AG09309 (cell line): Measurements from ENCODE around the gene BPIFA3.

Experiments
- DNase-seq: peaks from one replicate; pipeline ENCODE4 v3.0.0-alpha.2; 2010; ENCODE audit warnings: low read depth
- H3K4me3 ChIP-seq: 2 replicates; pipeline ENCODE4 v1.5.1; 2011; ENCODE audit warnings: mild to moderate bottlenecking, low read depth, low read length, moderate library complexity; ENCODE audit not compliant: control insufficient read depth
- TF ChIP-seq, protein P1 (sequence below): IDR thresholded peaks from 2 replicates; pipeline ENCODE4 v1.5.1; 2011; ENCODE audit warnings: mild to moderate bottlenecking, low read depth, low read length, inconsistent platforms; ENCODE audit not compliant: insufficient read depth, control insufficient read depth; ENCODE audit errors: missing control alignments

Gene BPIFA3

DNA sequence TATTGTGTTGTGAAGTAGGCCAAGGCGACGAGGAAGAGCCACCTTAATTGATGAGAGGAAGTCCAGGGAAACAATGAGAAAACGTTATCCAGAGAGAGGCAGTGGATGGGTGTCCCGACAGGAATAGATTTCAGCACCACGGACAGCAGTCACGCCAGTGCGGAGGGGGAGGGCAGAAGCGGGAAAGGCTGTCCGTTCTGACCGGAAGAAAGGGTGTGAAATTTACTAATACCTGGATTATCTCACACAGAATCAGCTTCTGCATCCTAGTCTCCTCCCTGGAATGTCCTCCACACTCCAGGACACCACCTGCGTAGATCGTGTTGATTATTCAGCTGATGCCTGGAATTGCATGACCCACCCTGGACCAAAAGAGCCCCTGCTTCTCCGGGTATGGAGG is 7.4 kb upstream of the BPIFA3 start:
- DNase-seq: peak; percentile 2
- TF ChIP-seq, protein P1, sequence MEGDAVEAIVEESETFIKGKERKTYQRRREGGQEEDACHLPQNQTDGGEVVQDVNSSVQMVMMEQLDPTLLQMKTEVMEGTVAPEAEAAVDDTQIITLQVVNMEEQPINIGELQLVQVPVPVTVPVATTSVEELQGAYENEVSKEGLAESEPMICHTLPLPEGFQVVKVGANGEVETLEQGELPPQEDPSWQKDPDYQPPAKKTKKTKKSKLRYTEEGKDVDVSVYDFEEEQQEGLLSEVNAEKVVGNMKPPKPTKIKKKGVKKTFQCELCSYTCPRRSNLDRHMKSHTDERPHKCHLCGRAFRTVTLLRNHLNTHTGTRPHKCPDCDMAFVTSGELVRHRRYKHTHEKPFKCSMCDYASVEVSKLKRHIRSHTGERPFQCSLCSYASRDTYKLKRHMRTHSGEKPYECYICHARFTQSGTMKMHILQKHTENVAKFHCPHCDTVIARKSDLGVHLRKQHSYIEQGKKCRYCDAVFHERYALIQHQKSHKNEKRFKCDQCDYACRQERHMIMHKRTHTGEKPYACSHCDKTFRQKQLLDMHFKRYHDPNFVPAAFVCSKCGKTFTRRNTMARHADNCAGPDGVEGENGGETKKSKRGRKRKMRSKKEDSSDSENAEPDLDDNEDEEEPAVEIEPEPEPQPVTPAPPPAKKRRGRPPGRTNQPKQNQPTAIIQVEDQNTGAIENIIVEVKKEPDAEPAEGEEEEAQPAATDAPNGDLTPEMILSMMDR: no peak
- no peak overlapping the region for H3K4me3 ChIP-seq

DNA sequence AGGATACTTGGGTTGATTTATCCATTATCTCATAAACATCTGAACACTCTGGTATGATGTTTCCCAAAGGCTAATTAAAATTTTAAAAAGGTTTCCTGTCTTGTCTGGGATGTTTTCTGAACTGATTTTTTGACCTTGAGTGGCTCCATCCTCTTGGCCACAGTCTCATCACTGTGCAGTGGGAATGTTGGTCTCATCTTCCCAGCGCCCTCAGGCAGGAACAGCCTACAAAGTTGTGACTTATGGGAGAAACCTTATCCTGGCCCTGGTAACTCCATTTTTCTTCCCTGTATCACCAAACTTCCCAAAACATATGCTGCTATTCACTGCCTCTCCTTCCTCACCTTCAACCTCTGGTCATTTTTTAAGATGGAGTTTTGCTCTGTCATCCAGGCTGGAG is 6.8 kb upstream of the BPIFA3 start:
- H3K4me3 ChIP-seq: no peak overlapping the region
- DNase-seq: no peak
- TF ChIP-seq, protein P1: no peak

DNA sequence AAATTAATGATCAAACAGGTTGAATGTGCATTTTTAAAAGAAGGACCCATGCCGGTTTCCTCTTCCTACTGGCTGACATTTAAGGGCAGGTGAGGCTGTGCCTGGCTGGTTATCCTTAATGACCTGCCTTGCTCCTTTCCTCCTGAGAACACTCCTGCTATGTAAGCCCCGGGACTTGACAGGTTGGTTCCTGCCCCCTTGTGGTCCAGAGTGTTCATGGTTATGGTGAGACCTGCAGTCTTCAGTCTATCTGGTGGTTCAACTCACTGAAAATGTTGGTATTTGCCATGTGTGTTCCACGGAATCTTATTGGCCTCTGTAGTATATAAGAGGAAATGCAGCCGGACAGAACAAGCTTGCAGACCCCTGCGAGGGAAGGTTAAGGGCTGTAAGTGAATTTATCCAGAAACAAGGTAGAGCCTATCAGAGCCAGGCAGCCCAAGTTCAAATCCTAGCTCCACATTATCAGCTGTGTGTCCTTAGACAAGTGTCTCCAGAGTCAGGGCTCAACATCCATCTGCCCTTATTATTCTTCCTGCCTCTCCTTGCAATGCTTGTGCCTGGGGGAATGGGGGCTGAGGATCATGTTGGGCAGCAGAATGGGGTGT is 5.2 kb upstream of the BPIFA3 start:
- TF ChIP-seq, protein P1: peak; percentile 42
- no peak overlapping the region for H3K4me3 ChIP-seq
- no peak for DNase-seq

DNA sequence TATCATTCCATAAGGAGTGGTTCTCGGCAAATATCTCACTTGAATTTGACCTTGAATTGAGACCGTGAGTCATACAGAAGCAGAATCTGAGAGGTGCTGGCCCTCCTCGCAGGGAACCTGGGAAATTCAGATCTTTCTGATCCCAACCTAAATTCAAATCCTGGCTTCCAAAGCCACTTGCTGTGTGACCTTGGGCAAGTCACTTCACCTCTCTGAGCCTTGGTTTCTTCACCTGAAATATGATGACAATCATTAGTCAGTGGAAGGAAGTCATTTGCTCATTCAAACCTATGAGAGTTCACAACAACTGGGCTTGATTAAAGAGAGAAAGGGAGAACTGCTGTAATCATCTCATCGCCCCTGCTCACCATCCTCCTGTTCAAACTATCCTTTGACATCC is 7.2 kb downstream of the BPIFA3 start:
- TF ChIP-seq, protein P1: no peak
- DNase-seq: no peak
- no peak overlapping the region for H3K4me3 ChIP-seq

DNA sequence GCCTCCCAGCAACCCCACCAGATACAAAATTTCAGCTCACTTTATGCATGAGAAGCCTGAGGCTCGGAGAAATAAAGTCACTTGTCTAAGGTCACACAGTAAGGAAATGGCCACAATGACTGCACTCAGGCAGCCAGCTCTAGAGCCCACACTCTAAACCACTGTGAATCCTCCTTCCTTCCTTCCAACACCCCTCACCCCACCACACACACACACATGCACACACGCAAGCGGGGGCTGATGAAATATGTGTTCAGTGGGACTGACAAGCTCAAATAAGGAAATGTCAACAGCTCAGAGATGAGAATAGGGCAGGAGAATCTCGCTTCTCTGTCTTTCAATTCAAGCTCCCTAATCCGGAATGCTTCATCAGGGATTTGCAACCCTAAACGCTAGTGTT is 12.7 kb downstream of the BPIFA3 start:
- DNase-seq: no peak
- H3K4me3 ChIP-seq: no peak overlapping the region
- TF ChIP-seq, protein P1: no peak

DNA sequence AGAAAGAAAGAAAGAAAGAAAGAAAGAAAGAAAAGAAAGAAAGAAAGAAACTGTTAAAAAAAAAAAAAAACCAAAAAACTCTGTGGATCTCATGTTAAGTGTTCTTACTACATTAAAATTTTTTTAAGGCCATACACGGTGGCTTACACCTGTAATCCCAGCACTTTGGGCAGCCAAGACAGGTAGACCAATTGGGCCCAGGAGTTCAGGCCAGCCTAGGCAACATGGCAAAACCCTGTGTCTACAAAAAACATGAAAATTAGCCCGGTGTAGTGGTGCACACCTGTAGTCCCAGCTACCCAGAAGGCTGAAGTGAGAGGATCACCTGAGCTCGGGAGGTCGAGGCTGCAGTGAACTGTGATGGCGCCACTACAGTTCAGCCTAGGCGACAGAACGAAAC is 14.1 kb downstream of the BPIFA3 start:
- no peak for DNase-seq
- H3K4me3 ChIP-seq: no peak overlapping the region
- TF ChIP-seq, protein P1: no peak
